ENCODE results near the gene MDFIC2.

GRCh38 chr3:70233812-70234211 is 78.6 kb downstream of the MDFIC2 start:
- no peak for TF ChIP-seq SUZ12 (IDR thresholded peaks at IDR 0.05; ENCODE audit: extremely low read depth, insufficient read depth, insufficient read length)
- no peak for TF ChIP-seq YY1 (IDR thresholded peaks at IDR 0.05; ENCODE audit: insufficient read depth, insufficient read length)
- TF ChIP-seq ZNF274 (IDR thresholded peaks at IDR 0.05; ENCODE audit: low read depth, low read length) = no peak
